ENCODE data around the gene AMN1.
"Not testable (repeated sequence)": the region's sequence is repeated elsewhere in the genome, so short reads cannot be mapped to it uniquely, and the experiment has no call there.

Gene AMN1

DNA sequence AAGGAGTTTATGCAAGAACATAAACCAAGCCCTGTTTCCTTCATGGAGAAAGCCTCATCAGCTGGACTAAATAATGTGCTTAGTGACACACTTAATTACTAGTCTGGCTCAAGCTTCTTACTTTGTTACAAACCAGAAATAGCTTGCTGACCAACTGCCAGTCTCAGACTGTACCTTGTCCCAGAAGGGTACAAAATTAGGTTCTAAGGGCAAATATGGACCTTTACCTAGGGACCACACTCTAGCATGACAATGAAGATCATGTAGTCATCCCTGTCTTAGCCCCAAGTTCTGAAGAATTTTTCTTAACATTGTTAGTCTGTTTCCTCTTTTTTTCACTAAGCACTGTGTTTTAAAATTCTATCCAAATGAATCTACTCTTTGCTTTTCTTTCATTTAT is 2.2 kb downstream of the AMN1 start:
- DNase-seq (ENCODE audit: low spot score in 2 of 2) (no peak), ATAC-seq (ENCODE audit: low read depth) (no peak)
- H3K27me3 Mint-ChIP-seq: no peaks in the 10 kb centered on the region
- peaks cover 4% of the 10 kb centered on the region for H3K9me3 Mint-ChIP-seq
- H3K4me3 Mint-ChIP-seq: peak overlapping the region; percentile 5
- H3K27ac Mint-ChIP-seq: peak overlapping the region; percentile 17
- peaks cover 31% of the 10 kb centered on the region for H3K36me3 Mint-ChIP-seq
- peaks cover 44% of the 10 kb centered on the region for H3K4me1 Mint-ChIP-seq

DNA sequence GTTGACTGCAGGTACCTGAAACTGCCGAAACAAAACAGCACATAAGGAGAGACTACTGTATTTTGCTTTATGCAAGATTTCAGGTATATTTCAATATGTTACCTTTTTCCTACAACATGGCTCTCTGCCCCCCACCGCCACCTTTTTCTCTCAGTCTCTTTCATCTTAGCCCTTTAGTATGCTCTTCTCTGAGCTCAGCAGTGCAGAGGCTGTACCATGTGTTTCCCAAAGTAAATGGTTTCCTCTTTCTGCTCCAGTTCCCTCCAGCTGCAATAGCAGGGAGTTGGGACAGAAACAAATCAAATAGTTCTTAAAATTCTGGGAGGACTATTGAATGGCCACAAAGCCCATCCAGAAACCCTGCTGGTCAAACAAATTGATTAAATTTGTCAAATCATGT is 4.3 kb downstream of the AMN1 start:
- peak overlapping the region; percentile 28 for H3K4me3 Mint-ChIP-seq
- H3K27me3 Mint-ChIP-seq: no peaks in the 10 kb centered on the region
- H3K4me1 Mint-ChIP-seq: peaks cover 47% of the 10 kb centered on the region
- ATAC-seq (ENCODE audit: low read depth): no peak
- peak overlapping the region; percentile 83 for H3K27ac Mint-ChIP-seq
- H3K36me3 Mint-ChIP-seq: peaks cover 34% of the 10 kb centered on the region
- peaks cover 2% of the 10 kb centered on the region for H3K9me3 Mint-ChIP-seq
- no peak for DNase-seq (ENCODE audit: low spot score in 2 of 2)

DNA sequence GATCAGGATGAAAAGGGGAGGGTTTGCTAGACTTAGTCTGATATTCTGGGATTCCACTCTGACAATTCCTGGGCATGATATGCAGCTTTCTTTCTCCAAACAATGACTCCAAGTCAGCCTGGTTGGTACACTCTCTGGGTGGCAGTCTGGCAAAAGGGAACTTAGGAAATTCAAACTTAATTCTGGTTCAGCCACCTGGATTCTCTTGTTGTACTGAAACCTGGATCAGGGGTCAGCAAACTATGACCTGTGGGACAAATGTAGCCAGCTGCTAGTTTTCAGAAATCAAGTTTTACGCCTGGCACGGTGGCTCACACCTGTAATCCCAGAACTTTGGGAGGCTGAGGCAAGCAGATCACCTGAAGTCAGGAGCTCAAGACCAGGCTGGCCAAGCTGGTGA is 6.2 kb downstream of the AMN1 start:
- Mint-ChIP-seq H3K27me3 (no peaks in the 10 kb centered on the region), H3K4me3 (peak overlapping the region; percentile 60), H3K27ac (peak overlapping the region; percentile 93), H3K4me1 (peaks cover 51% of the 10 kb centered on the region), H3K36me3 (peaks cover 52% of the 10 kb centered on the region), H3K9me3 (peaks cover 5% of the 10 kb centered on the region)
- ATAC-seq (ENCODE audit: low read depth) (no peak), DNase-seq (ENCODE audit: low spot score in 2 of 2) (no peak)

DNA sequence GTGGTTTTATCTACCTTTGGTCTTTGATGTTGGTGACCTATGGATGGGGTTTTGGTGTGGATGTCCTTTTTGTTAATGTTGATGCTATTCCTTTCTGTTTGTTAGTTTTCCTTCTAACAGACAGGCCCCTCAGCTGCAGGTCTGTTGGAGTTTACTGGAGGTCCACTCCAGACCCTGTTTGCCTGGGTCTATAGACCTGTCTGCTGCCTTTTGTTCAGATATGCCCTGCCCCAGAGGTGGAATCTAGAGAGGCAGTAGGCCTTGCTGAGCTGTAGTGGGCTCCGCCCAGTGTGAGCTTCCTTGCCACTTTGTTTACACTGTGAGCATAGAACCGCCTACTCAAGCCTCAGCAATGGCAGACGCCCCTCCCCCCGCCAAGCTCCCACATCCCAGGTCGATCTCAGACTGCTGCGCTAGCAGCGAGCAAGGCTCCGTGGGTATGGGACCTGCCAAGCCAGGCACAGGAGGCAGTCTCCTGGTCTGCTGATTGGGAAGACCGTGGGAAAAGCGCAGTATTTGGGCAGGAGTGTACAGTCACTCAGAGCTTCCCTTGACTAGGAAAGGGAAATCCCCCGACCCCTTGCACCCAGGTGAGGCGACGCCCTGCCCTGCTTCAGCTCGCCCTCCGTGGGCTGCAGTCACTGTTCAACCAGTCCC is 10.2 kb downstream of the AMN1 start:
- not testable (repeated sequence) for ATAC-seq (ENCODE audit: low read depth); H3K9me3 Mint-ChIP-seq; DNase-seq (ENCODE audit: low spot score in 2 of 2); H3K27me3 Mint-ChIP-seq
- Mint-ChIP-seq H3K36me3 (peaks cover 44% of the 10 kb centered on the region), H3K27ac (peak overlapping the region; percentile 36), H3K4me1 (peaks cover 45% of the 10 kb centered on the region), H3K4me3 (peak overlapping the region; percentile 29)

DNA sequence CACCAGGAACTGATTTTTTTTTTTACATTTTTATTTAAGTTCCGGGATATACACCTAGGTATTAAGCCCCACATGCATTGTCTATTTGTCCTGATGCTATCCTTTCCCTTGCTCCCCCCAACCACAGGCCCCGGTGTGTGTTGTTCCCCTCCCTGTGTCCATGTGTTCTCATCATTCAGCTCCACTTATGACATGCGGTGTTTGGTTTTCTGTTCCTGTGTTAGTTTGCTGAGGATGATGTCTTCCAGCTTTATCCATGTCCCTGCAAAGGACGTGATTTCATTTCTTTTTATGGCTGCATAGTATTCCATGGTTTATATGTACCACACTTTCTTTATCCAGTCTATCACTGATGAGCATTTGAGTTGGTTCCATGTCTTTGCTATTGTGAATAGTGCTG is 11.8 kb downstream of the AMN1 start:
- peak overlapping the region; percentile 79 for H3K27ac Mint-ChIP-seq
- not testable (repeated sequence) for H3K9me3 Mint-ChIP-seq; DNase-seq (ENCODE audit: low spot score in 2 of 2); H3K27me3 Mint-ChIP-seq; ATAC-seq (ENCODE audit: low read depth)
- peak overlapping the region; percentile 43 for H3K4me3 Mint-ChIP-seq
- peaks cover 33% of the 10 kb centered on the region for H3K4me1 Mint-ChIP-seq
- peaks cover 36% of the 10 kb centered on the region for H3K36me3 Mint-ChIP-seq

DNA sequence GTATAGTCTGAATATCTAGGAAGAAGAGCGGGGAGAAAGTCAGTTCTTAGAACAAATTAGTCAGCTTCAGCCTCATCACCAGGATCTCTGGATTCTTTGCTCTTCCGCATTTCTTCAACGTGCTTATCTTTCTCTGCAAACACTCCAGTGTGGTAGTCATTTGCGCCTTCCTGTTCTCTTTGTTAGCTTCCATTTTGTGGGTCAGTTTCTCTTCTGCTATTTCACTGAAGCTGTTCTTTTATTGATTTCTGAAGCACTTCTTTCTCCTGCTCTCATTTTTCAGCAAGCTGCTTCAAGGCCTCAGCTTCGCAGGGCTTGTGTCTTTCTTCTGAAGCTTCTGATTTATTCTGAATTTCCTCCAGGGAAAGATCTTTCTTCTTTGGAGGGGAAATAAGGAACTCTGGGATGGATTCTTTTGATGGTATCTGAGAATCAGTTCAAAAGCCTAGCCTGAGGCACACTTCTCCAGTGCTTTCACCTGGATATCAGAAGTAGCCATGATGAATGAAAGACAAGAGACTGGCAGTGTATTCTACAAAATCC is 13.5 kb downstream of the AMN1 start:
- Mint-ChIP-seq H3K27me3 (no peaks in the 10 kb centered on the region), H3K4me1 (peaks cover 32% of the 10 kb centered on the region), H3K27ac (peak overlapping the region; percentile 90), H3K36me3 (peaks cover 31% of the 10 kb centered on the region), H3K4me3 (peak overlapping the region; percentile 30), H3K9me3 (peaks cover 10% of the 10 kb centered on the region)
- peak in 1 of 2 donors; percentile 72 for DNase-seq (ENCODE audit: low spot score in 2 of 2)
- ATAC-seq (ENCODE audit: low read depth): peak; percentile 98

DNA sequence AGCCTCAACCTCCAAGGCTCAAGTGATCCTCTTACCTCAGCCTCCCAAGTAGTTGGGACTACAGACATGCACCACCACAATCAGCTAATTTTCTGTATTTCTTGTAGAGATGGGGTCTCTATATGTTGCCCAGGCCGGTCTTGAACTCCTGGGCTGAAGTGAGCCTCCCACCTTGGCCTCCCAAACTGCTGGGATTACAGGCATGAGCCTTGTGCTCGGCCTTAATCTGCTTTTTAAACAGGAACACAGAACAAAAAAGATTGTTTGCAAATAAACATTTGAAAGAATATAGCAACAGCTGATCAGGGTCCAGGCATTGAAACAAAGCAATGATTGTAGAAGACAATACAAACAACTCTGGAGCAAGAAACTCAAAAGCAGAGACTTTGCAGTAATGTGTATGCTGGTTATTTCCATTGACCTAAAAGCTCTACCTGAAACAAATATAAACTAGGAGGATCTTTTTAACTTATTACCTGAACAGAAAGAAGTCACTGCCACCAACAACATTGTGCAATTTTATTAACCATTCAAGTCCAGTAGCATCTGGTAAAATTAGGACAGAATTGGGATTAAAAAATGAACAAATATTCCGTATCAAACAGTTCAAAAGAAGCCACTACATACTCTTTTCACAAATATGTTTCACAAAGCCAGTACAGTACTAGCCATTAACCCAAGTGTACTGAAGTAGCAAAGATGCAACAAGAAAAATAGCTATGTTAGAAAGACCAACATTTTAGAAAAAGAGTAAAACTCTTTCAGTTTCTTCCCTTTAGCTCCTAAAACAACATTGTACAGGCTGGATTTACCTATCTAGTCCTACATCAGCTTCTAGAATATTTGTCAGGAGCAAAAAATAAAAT is 14.2 kb downstream of the AMN1 start:
- H3K27ac Mint-ChIP-seq: peak overlapping the region; percentile 90
- no peaks in the 10 kb centered on the region for H3K27me3 Mint-ChIP-seq
- H3K9me3 Mint-ChIP-seq: peaks cover 12% of the 10 kb centered on the region
- H3K36me3 Mint-ChIP-seq: peaks cover 35% of the 10 kb centered on the region
- DNase-seq (ENCODE audit: low spot score in 2 of 2) (no peak), ATAC-seq (ENCODE audit: low read depth) (peak; percentile 1)
- peaks cover 34% of the 10 kb centered on the region for H3K4me1 Mint-ChIP-seq
- H3K4me3 Mint-ChIP-seq: peak overlapping the region; percentile 37

DNA sequence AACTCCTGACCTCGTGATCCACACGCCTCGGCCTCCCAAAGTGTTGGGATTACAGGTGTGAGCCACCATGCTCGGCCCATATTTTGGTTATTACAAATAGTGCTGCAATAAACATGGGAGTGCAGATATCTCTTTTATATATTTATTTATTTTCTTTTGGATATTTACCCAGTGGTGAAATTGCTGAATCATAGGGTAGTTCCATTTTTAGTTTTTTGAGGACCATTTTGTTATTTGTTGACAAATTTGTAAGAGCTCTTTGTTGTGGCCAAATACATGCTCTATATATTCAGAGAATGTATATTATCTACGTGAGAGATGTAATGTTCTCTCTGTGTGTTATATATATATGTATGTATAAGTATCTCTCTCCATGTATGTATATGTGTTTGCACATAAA is 15.9 kb downstream of the AMN1 start:
- Mint-ChIP-seq H3K27me3 (no peaks in the 10 kb centered on the region), H3K4me3 (no peak overlapping the region), H3K4me1 (peaks cover 32% of the 10 kb centered on the region), H3K27ac (no peak overlapping the region), H3K9me3 (peaks cover 12% of the 10 kb centered on the region), H3K36me3 (peaks cover 29% of the 10 kb centered on the region)
- DNase-seq (ENCODE audit: low spot score in 2 of 2) (no peak), ATAC-seq (ENCODE audit: low read depth) (no peak)

DNA sequence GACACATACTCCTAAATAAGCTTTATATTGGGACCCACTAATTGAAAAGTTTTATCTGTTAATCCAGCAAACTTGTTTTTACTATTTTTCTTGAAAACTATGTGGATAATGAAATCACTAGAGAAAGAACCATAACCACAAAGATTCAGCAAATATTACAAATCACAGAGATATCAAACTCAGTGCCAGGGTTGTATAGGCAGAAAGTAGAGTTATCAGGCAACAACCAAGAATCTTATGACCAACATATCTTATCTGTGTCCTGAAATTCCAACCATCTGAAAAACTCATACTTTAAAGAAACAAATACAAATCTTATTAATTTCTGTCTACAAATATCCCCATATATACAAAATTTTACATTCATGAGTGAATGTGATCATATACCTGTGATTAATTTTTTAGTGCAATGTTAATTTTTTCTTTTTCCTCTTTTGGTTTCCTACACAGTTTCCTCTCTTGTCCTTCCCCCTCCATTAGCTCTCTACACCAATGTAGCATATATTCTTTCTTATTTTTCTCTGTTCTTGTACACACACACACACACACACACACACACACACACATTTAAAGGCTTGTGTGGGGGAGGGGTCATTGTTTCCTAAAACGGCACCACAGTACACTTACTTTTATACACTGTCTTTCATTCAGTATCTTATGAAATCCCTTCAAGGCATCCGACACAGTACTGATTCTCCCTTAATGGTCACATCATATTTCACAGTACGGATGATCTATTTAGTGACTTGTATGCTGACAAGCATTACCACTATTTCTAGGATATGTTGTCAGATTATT is 18.6 kb downstream of the AMN1 start:
- H3K27me3 Mint-ChIP-seq: no peaks in the 10 kb centered on the region
- H3K4me1 Mint-ChIP-seq: peaks cover 24% of the 10 kb centered on the region
- no peak for DNase-seq (ENCODE audit: low spot score in 2 of 2)
- ATAC-seq (ENCODE audit: low read depth): no peak
- H3K9me3 Mint-ChIP-seq: peaks cover 11% of the 10 kb centered on the region
- H3K27ac Mint-ChIP-seq: peak overlapping the region; percentile 72
- H3K4me3 Mint-ChIP-seq: no peak overlapping the region
- peaks cover 31% of the 10 kb centered on the region for H3K36me3 Mint-ChIP-seq

DNA sequence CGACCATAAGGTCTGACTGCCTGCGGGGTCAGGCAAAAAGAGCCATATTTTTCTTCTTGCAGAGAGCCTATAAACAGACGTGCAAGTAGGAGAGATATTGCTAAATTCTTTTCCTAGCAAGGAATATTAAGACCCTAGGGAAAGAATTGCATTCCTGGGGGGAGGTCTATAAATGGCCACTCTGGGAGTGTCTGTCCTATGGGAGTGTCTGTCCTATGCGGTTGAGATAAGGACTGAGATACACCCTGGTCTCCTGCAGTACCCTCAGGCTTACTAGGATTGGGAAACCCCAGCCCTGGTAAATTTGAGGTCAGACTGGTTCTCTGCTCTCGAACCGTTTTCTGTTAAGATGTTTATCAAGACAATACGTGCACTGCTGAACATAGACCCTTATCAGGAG is 20.7 kb downstream of the AMN1 start:
- not testable (repeated sequence) for DNase-seq (ENCODE audit: low spot score in 2 of 2); ATAC-seq (ENCODE audit: low read depth); H3K27me3 Mint-ChIP-seq; H3K4me3 Mint-ChIP-seq; H3K27ac Mint-ChIP-seq
- peaks cover 22% of the 10 kb centered on the region for H3K4me1 Mint-ChIP-seq
- peaks cover 36% of the 10 kb centered on the region for H3K36me3 Mint-ChIP-seq
- H3K9me3 Mint-ChIP-seq: peaks cover 12% of the 10 kb centered on the region

DNA sequence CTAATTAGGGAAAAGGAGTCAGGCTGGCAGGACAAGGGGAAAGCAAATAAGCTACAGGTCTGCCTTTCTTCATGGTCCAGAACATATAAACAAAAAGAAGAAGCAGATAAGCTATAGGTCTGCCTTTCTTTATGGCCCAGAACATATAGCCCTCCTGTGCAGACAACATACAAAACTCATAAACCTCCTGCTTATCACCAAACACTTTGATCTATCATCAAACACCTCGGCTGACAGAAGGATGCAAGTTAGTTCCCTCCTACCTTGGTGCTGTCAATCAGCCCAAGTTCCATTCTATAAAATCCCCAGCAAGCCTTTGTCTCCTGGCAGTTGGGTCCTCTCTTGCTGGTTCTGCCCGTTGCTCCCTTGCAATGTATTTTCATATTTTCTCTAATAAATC is 23.2 kb downstream of the AMN1 start:
- Mint-ChIP-seq H3K4me3 (no peak overlapping the region), H3K4me1 (peaks cover 15% of the 10 kb centered on the region), H3K27ac (no peak overlapping the region), H3K36me3 (peaks cover 37% of the 10 kb centered on the region), H3K27me3 (no peaks in the 10 kb centered on the region), H3K9me3 (peaks cover 10% of the 10 kb centered on the region)
- DNase-seq (ENCODE audit: low spot score in 2 of 2) (no peak), ATAC-seq (ENCODE audit: low read depth) (no peak)

DNA sequence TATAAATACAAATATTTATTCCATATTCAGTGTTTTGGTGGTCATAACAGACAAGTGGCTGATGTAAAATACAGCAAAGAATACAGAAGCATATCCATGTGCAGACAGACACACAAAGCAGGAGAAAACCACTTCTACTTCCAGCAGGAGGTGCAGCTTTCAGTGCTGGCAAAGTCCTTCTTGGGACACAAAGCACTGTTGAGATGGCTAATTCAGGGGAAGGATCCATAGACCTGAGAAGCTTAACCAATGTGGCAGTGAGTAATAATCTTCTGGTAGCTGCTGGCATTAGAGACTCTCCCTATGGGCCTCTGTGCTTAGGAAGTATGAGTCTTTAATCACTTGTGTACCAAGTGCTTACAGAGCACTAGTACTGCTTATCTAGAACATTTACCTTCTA is 26.8 kb downstream of the AMN1 start:
- ATAC-seq (ENCODE audit: low read depth) (no peak), DNase-seq (ENCODE audit: low spot score in 2 of 2) (no peak)
- H3K4me3 Mint-ChIP-seq: no peak overlapping the region
- H3K4me1 Mint-ChIP-seq: peaks cover 10% of the 10 kb centered on the region
- H3K9me3 Mint-ChIP-seq: peaks cover 1% of the 10 kb centered on the region
- no peaks in the 10 kb centered on the region for H3K27me3 Mint-ChIP-seq
- H3K27ac Mint-ChIP-seq: no peak overlapping the region
- H3K36me3 Mint-ChIP-seq: peaks cover 29% of the 10 kb centered on the region

DNA sequence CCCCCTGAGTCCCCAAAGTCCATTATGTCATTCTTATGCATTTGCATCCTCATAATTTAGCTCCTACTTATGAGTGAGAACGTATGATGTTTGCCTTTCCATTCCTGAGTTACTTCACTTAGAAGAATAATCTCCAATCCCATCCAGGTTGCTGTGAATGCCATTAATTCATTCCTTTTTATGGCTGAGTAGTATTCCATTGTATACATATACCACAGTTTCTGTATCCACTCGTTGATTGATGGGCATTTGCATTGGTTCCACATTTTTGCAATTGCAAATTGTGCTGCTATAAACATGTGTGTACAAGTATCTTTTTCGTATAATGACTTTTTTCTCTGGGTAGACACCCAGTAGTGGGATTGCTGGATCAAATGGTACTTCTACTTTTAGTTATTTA is 38.9 kb downstream of the AMN1 start:
- Mint-ChIP-seq H3K36me3 (peaks cover 28% of the 10 kb centered on the region), H3K4me1 (peaks cover 10% of the 10 kb centered on the region)
- H3K4me3 Mint-ChIP-seq; H3K27ac Mint-ChIP-seq; H3K27me3 Mint-ChIP-seq; ATAC-seq (ENCODE audit: low read depth); H3K9me3 Mint-ChIP-seq; DNase-seq (ENCODE audit: low spot score in 2 of 2): not testable (repeated sequence)
